ENCODE data around the gene HAGHL. TPM values are rescaled to one million over a fixed set of nuclear protein-coding genes. Genes with fewer than 3 reads are reported as not detected.
"Not testable (repeated sequence)": the region's sequence is repeated elsewhere in the genome, so short reads cannot be mapped to it uniquely, and the experiment has no call there.

Gene HAGHL
- total RNA-seq, 1 experiment from 2014 or later: 7.8 TPM

DNA sequence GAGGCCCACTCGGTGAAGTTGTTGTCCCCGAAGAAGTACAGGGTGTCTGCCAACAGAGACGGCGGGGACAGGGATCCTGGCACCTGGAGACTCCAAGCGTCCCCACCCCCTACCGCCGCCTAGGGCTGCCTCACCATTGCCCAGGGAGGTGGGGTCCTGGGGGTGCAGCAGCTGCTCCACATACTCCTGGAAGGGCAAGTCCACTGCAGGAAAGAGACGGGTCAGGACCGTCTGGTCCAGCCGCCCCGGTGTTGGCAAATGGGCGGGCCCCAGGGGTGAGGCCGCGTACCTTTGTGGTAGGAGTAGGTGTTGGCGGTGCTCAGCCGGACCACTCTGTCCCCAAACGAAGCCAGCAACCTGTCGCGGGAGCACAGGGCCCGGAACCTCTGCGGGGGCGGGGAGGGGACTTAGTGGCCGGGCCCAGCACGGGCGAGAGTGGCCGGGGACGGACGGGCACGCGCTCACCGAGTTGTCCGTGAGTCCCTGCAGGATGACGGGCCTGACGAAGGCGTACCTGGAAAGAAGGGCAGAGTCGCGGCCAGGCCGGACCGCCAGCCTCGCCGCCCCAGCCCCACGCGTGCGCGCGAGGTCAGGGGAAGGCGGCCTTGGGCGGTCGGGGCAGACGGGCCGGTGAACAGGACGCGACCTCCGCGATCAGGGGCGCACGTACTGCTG is 43.4 kb upstream of the HAGHL start:
- peaks cover 78% of the 10 kb centered on the region for H3K36me3 ChIP-seq
- peaks cover 5% of the 10 kb centered on the region for H3K9me3 ChIP-seq (replicated peaks)
- H3K4me1 ChIP-seq (replicated peaks): peaks cover 43% of the 10 kb centered on the region
- H3K27me3 ChIP-seq (replicated peaks): no peaks in the 10 kb centered on the region
- no peak for DNase-seq (ENCODE audit: low read depth in 1 of 2, low spot score in 2 of 2)
- peak overlapping the region; percentile 29; the same call in 1 of the 2 replicates for H3K27ac ChIP-seq
- H3K4me3 ChIP-seq: peak overlapping the region; percentile 50

DNA sequence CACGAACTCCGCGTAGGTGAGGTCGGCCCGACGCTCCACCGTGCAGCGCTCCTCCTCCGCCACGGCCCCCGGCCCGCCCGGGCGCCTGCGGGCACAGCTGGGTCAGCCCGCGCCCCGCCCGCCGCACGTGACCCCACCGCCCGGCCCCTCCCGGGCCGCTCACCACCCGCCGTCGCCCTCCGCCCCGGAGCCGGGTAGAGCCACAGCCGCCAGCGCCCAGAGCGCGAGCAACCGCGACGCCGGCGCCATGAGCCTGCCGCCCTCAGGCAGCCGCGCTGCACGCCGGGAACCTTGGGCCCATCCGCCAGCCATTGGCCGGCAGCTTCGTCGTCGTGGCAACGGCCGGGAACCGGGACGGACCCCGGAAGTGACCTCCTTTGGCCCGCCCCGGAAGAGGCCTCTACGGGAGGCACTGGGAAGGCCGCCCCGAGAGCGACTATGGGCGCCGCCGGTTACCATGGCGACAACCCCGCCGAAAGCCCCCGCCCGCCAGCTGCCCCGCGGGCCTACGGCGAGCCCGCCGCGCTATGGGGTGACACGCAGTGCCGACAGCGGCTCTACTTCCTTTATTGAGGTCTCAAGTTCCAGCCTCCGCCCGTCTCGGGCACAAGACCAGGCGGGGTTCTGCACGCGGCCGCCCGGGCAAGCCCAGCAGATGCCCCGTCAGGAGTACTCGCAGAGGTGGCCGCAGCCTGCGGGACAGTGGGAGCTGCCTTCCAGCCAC is 42.7 kb upstream of the HAGHL start, which contains the start of gene JMJD8:
Gene JMJD8, minus strand, starts transcription at position 264 of the 724 bp plus-strand sequence. Its CDS starts 15 bp downstream, at position 249.
- Histone ChIP-seq H3K27ac (peak within 1 kb of the TSS; percentile 29; the same call in 1 of the 2 replicates), H3K4me1 (replicated peaks) (peaks cover 44% of the 10 kb centered on the region), H3K4me3 (peak within 1 kb of the TSS; percentile 50), H3K36me3 (peaks cover 78% of the 10 kb centered on the region), H3K9me3 (replicated peaks) (peaks cover 5% of the 10 kb centered on the region), H3K27me3 (replicated peaks) (no peaks in the 10 kb centered on the region)
- DNase-seq (ENCODE audit: low read depth in 1 of 2, low spot score in 2 of 2): peak; percentile 77 to 94

DNA sequence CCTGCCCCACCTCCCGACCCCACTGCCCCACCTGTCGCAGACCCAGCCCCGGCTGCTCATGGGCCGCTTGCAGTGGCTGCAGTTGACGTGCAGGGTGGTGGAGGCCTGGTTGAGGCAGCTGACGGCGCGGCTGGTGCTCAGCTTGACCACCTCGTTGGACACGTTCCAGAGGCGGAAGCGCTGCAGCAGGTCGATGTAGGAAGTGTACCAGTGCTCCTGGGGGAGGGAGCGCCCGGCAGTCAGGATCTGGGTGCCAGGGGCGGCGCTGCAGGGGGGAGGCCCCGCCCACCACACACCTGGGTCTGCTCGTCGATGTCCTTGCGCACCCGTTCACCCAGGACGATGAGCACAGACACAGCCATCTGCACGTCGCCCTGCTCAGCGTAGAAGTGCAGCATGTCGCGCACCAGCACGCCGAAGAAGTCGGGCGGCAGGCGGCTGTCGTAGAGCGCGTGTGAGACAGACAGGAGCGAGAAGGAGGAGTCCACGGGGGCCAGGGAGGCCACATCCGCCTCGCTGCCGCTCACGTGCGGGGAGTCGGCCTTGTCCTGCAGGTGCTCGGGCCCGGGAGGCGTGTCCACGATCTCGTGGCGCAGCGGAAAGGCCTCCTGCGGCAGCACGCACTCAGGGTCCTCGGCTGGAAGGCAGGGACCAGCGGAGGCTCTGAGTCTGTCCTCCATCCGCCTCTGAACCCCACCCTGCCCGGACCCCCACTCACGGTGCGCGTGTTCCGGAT is 41.8 kb upstream of the HAGHL start:
- Histone ChIP-seq H3K36me3 (peaks cover 76% of the 10 kb centered on the region), H3K4me1 (replicated peaks) (peaks cover 43% of the 10 kb centered on the region), H3K9me3 (replicated peaks) (peaks cover 4% of the 10 kb centered on the region), H3K27me3 (replicated peaks) (no peaks in the 10 kb centered on the region), H3K27ac (no peak overlapping the region), H3K4me3 (no peak overlapping the region)
- no peak for DNase-seq (ENCODE audit: low read depth in 1 of 2, low spot score in 2 of 2)

DNA sequence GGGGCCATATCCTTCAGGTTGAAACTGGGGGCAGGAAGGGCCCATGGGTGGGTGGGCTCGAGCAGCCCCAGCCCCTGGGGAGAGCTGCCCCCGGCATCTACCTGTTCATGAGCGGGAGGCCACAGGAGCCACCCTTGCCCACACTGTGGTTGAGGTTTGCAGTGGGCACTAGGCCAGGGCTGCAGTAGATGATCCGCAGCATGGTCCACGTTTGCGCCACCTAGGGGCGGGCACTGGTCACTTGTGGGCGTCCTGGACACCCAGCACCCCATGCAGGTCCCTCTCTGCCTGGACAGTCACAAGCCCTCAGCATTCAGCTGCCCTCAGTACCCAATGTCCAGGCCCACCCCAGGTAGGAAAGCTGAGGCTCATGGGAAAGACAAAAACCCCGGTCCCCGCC is 40.9 kb upstream of the HAGHL start:
- Histone ChIP-seq H3K9me3 (replicated peaks) (no peaks in the 10 kb centered on the region; the same call in none of the 2 replicates), H3K36me3 (peaks cover 69% of the 10 kb centered on the region), H3K4me3 (no peak overlapping the region), H3K27ac (no peak overlapping the region), H3K4me1 (replicated peaks) (peaks cover 42% of the 10 kb centered on the region), H3K27me3 (replicated peaks) (no peaks in the 10 kb centered on the region)
- DNase-seq (ENCODE audit: low read depth in 1 of 2, low spot score in 2 of 2): peak; percentile 41 to 81

DNA sequence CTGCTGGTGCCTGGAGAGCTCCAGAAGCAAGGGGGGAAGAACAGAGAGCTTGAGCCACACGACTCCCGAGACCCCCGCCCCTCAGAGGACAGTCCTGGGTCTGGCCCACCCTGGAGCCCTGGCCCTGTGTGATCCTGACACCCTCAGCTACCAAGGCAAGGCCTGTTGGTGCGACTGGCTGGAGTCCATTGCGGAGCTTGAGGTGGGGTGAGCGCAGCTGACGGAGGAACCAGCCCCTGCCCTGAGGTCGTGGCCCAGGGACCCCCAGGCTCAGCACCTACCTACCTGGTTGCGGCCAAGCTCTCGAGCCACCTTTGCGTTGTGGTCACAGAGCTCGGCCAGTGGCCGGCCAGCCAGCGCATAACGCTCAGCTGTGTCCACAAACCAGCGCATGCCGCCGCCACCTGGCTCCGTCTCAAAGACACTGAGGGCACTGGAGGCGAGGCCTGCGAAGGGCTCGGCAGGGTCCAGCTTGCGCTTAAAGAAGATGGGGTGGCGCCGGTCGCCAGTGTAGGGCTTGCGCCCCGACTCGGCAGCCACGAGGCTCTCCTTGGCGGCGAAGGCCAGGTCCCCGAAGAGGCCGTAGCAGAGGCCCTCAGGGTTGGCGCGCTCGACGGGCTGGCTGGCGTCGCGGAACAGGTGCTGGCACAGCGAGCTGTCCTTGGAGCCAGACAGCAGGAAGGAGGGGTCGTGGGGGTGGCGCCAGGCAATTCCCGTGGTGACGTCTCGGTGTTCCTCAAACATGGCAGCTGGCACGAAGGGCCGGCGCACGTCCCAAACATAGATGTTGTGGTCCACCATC is 40.2 kb upstream of the HAGHL start:
- H3K36me3 ChIP-seq: peaks cover 62% of the 10 kb centered on the region
- no peak overlapping the region for H3K27ac ChIP-seq
- no peaks in the 10 kb centered on the region; the same call in none of the 2 replicates for H3K9me3 ChIP-seq (replicated peaks)
- peaks cover 6% of the 10 kb centered on the region for H3K27me3 ChIP-seq (replicated peaks)
- H3K4me3 ChIP-seq: no peak overlapping the region
- H3K4me1 ChIP-seq (replicated peaks): peaks cover 35% of the 10 kb centered on the region
- DNase-seq (ENCODE audit: low read depth in 1 of 2, low spot score in 2 of 2): no peak

DNA sequence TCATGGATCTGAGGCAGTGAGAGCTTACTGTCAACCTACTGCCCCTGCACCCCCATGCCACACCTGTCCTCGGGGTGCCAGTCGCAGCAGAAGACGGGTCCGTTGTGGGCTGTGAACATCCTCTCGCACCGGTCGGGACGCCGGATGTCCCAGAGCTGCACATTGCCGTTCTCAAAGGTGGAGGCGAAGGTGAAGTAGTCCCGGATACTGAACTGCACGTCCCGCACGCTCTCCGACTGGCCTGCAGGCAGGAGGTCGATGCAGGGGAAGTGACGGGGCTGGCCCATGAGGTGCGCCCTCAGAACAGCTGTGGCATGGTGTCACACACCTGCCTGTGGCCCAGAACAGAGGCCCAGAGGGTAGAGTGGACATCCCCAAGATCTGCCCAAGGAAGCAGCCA is 39.4 kb upstream of the HAGHL start:
- Histone ChIP-seq H3K4me3 (no peak overlapping the region), H3K36me3 (peaks cover 54% of the 10 kb centered on the region), H3K9me3 (replicated peaks) (no peaks in the 10 kb centered on the region; the same call in none of the 2 replicates), H3K27ac (no peak overlapping the region), H3K4me1 (replicated peaks) (peaks cover 29% of the 10 kb centered on the region), H3K27me3 (replicated peaks) (peaks cover 14% of the 10 kb centered on the region)
- DNase-seq (ENCODE audit: low read depth in 1 of 2, low spot score in 2 of 2): no peak

DNA sequence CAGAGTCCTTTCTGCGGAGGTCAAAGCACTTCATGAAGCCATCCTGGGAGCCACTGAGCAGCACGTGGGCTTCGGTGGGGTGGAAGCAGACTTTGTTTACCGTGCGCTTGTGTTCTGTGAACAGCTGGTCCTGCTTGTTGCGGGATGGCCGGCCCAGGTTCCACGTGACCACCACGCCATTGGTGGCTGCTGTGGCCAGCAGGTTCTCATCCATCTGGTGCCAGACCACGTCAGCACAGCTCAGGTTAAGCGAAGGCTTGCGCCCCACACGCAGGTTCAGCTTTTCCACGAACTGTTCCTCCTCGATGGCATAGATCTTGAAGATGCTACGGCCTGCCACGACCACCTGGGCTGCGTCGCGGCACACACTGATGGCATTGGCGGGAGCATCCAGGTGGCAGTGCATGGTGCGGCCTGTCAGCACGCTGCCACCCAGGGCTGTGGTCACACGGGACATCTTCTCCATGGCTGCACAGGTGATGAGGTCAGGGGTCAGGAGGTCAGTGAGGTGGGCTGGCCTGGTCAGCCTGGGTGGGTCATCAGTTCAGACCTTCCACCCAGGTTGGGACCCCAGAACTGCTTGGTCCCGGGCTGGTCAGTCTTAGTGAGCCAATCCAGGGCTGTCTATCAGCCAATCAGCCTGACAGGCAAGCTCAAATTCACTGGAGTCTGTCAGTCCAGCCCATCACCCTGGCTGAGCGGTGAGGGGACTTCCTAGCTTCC is 37.6 kb upstream of the HAGHL start:
- Histone ChIP-seq H3K27ac (peak overlapping the region; percentile 36; the same call in 1 of the 2 replicates), H3K27me3 (replicated peaks) (peaks cover 33% of the 10 kb centered on the region), H3K9me3 (replicated peaks) (no peaks in the 10 kb centered on the region), H3K4me3 (peak overlapping the region; percentile 71), H3K4me1 (replicated peaks) (peaks cover 17% of the 10 kb centered on the region), H3K36me3 (peaks cover 35% of the 10 kb centered on the region)
- DNase-seq (ENCODE audit: low read depth in 1 of 2, low spot score in 2 of 2): no peak

DNA sequence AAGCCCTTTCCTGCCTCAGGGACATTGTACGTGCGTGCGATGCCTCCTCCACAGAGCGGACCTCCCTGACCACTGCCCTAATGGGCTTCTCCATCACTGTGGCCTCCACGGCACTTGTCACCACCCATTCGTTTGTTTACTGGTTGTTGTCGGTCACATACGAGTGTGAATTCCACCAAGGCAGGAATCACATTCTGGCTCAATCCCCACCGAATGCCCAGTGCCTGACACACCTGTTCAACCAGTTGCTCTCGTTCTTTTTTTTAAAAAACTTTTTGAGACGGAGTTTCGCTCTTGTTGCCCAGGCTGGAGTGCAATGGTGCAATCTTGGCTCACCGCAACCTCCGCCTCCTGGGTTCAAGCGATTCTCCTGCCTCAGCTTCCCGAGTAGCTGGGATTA is 35.7 kb upstream of the HAGHL start:
- H3K9me3 ChIP-seq (replicated peaks); H3K27ac ChIP-seq; DNase-seq (ENCODE audit: low read depth in 1 of 2, low spot score in 2 of 2); H3K4me3 ChIP-seq: not testable (repeated sequence)
- H3K36me3 ChIP-seq: peaks cover 19% of the 10 kb centered on the region
- H3K27me3 ChIP-seq (replicated peaks): peaks cover 50% of the 10 kb centered on the region
- H3K4me1 ChIP-seq (replicated peaks): peaks cover 14% of the 10 kb centered on the region

DNA sequence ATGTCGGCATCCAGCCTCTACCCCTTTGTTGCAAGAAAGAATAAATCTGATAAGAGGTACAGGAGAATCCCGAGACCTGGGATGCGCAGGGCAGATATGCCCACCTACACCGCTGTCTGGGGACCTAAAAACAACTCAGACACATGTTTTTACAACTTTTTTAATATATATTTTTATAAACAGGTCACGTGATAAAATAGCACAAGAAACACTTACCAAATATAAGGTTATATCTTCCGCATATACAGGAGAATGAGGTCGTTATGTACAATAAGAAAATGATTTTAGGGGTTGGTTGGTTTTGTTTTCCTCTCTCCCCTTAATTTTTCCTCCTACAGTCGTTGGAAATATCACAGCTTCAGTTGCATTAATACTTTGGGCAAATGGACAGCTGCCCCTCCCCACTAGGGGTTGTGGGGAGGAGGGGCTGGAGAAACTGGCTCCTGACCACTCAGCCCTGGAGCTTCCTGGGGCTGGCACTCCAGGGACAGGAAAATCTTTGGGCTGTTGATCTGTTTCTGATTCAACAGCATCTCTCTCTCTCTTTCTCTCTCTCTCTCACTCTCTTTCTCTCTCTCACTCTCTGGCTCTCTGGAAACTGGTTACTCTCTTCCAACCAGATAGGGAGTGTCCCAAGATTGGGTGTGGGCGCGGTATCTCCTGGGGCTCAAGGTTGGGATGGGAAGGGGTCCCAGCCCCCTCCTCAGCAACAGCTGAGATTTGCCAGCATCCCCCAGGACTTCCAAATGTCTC is 34.4 kb upstream of the HAGHL start:
- Histone ChIP-seq H3K27ac (no peak overlapping the region), H3K9me3 (replicated peaks) (no peaks in the 10 kb centered on the region), H3K4me3 (no peak overlapping the region), H3K4me1 (replicated peaks) (peaks cover 14% of the 10 kb centered on the region), H3K36me3 (peaks cover 6% of the 10 kb centered on the region; the same call in 1 of the 2 replicates), H3K27me3 (replicated peaks) (peaks cover 52% of the 10 kb centered on the region)
- no peak for DNase-seq (ENCODE audit: low read depth in 1 of 2, low spot score in 2 of 2)

DNA sequence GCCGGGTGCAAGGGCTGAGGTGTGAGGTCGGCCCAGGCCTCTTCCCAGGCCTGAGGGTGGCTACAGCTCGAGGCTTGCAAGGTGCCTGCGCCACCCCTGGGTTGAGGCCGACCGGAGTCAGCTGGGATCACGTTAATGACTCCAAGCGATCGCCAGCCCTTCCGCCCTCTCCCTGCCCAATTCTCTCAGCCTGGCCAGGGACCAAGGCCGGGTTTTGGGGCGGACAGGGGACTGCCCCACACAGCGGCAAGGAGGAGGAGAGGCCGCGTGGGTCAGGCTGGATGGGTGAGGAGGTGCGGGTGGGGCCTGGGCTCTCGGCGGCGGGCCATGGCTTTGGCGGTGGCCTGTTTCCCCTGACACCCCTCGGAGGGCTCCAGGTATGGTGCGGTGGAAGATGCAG is 33.5 kb upstream of the HAGHL start:
- H3K9me3 ChIP-seq (replicated peaks): no peaks in the 10 kb centered on the region

DNA sequence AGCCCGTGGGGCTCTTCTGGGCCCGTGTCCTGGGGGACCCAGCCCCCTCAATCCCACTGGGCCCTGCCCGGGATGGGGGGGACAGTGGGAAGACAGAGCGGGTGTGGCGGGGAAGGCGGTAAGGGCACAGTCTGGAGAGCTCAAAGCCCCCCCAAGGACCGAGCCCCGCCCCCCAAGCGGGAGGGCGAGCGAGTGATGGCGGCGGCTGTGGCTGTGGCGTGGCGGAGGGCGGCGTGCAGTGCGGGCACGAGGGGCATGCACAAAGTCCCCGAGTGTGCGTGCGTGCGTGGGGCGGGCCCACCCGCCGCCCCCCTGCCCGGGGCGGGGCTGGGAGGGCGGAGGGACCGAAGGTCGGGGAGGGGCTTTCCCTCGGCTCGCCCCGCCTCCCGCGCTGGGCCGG is 33.1 kb upstream of the HAGHL start:
- no peak for DNase-seq (ENCODE audit: low read depth in 1 of 2, low spot score in 2 of 2)
- no peak overlapping the region for H3K27ac ChIP-seq
- peaks cover 14% of the 10 kb centered on the region for H3K4me1 ChIP-seq (replicated peaks)
- H3K4me3 ChIP-seq: no peak overlapping the region
- no peaks in the 10 kb centered on the region for H3K9me3 ChIP-seq (replicated peaks)
- H3K36me3 ChIP-seq: no peaks in the 10 kb centered on the region
- peaks cover 59% of the 10 kb centered on the region for H3K27me3 ChIP-seq (replicated peaks)

More for the DNA sequence above, 33.5 kb upstream of the HAGHL start:
- H3K27ac ChIP-seq: no peak overlapping the region
- H3K36me3 ChIP-seq: no peaks in the 10 kb centered on the region
- no peak for DNase-seq (ENCODE audit: low read depth in 1 of 2, low spot score in 2 of 2)
- peaks cover 56% of the 10 kb centered on the region for H3K27me3 ChIP-seq (replicated peaks)
- H3K4me3 ChIP-seq: no peak overlapping the region
- H3K4me1 ChIP-seq (replicated peaks): peaks cover 14% of the 10 kb centered on the region

DNA sequence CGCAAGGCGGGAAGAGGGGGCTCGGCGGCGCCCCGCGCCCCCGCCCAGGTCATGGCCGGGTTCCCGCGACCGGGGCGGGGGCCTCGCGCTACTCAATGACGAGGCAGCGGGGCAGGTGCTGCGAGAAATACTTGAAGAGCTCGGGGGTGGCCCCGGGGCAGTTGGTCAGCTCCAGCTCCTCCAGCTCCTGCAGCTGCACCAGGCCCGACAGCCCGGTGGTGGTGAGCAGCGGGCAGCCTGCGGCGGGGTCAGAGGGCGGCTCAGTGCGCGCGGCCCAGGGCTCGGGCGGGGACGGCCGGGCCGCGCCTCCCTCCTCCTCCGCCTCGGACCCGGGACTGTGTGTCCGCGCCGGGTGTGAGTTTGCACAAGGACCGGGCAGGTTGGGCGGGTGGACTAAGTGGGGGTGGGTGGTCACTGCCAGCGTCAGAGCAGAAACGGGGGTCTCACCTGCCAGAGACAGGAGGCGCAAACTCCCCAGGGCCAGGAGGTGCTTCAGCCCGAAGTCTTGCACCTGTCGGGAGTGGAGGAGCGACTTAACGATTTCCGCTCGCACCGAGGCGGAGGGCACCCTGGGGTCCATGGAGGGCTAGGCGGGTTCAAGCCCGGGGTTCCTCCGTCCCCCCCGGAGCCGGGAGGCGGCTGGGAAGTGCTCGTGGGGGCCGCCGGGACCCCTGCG is 32.6 kb upstream of the HAGHL start:
- Histone ChIP-seq H3K27ac (no peak overlapping the region), H3K9me3 (replicated peaks) (no peaks in the 10 kb centered on the region), H3K36me3 (no peaks in the 10 kb centered on the region), H3K4me1 (replicated peaks) (peaks cover 8% of the 10 kb centered on the region), H3K27me3 (replicated peaks) (peaks cover 64% of the 10 kb centered on the region), H3K4me3 (no peak overlapping the region)
- no peak for DNase-seq (ENCODE audit: low read depth in 1 of 2, low spot score in 2 of 2)

All from SJSA1 (cell line).